Fibroblast of skin of left quadriceps (primary cell): ENCODE measurements around the gene CXCL11.
A peak's percentile ranks its signal among the peaks of the same experiment; 100 is the strongest.
"Not testable (repeated sequence)": the region's sequence is repeated elsewhere in the genome, so short reads cannot be mapped to it uniquely, and the experiment has no call there.

ENCODE experiments used
- DNase-seq, 2 experiments: peaks; one replicate each; pipeline ENCODE4 v3.0.0-alpha.2; 2013; ENCODE audit warnings: low read depth in 2 of 2

The CXCL11 gene

DNA sequence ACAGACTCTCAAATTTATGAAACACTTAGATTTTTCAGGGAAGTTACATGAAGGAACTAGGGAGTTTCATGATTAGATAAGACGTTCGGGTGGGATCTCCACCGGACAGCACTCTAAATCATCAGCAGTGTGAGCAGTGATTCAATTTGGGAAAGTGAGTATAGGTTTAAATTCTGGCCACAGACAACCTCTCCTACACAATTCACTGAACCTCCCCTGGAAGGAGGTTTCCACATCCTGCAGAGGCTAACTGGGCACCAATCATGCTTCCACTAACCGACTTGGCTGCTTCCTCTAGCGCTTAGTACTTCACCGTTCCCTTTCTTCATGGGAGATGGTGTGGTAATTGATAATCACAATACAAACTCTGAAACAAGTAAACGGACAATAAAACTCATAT is 34.2 kb downstream of the CXCL11 start:
- DNase-seq, result no peak

DNA sequence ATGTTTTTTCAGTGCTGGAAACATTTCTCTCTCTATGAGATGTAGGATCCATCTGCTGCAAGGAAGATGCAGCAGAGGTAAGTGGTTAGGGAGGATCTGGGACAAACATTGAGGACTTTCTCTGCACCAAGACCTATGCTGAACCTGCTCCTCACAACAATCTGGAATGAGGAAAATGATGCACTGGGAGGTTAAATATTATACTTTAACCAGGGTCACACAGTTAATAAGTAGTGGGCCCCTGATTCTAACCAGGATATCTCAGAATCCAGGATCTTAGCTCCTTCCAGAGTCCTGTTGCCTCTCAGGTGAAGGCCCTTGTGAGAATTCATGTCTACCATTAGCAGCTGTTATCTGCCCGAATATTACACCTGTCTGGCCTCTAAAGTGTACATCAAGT is 35.6 kb downstream of the CXCL11 start:
- no peak for DNase-seq

DNA sequence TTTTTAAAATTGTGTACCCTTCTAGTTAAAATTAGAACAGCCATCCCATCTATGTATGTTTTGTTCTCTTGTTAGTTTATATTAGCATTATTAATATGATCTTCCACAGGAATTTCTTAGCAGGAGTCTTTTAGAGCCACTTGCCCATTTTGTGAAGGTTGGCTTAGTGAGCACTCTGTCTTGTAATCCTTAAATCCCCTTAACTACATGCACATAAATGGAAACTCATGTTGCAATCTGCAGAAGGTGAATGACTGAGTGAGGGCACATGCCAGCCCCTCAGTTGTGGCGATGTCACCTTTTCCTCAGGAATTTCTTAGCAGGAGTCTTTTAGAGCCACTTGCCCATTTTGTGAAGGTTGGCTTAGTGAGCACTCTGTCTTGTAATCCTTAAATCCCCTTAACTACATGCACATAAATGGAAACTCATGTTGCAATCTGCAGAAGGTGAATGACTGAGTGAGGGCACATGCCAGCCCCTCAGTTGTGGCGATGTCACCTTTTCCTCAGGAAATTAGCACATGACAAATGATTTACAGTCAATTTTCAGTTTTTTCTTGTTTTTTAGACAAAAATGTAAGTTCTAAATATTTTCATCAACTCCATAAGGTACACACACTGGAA is 37.2 kb downstream of the CXCL11 start:
- not testable (repeated sequence) for DNase-seq

DNA sequence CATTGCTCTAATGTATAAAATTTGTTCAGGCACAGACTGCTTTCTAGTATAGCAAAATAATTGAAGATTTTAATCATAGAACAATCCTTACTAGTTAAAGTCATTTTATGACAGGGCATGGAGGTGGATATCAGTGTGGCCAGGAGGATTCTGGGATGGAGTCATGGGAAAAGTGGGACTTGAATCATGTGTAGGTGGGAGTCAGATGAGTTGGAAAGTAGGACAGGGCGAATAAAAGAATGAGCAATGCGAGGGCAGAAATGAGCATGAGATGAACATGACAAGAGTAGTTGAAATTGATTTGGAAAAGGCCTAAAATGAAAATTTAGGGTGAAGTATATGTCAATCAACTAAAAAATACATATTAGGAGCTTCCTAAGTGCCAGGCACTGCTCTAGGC is 37.9 kb downstream of the CXCL11 start:
- DNase-seq, result no peak

DNA sequence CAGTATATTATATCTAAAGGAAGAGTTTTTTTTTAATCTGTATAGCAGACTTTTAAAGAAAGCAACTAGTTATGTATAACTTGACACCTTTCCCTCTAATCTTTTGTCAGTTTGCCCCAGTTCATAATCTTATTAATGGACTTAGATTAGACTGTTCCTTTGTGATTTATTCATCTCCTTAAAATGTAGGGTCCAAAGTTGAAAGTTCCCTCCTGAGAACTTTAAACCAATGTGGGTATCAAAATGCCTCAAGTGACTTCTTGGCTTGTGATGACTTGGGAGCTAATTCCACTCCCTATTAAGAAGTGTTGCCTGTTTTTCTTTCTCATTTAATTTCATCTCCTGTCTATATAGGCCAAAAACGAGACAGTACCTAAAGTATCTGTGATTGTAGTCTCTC is 38.8 kb downstream of the CXCL11 start:
- no peak for DNase-seq

DNA sequence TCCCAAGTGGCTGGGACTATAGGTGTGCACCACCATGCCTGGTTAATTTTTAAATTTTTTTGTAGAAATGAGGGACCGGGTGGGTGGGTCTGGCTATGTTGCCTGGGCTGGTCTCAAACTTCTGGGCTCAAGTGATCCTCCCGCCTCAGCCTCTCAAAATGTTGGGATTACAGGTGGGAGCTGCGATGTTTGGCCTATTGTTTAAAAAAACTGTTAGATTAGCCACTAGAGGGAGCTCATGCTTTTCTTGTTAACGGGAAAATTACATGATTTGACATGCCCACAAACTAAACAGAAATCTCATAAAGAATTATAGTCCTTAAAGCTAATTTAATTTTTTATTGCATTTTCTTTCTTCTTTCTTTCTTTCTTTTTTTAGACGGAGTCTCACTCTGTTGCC is 40.1 kb downstream of the CXCL11 start:
- DNase-seq, result peak; percentile 22 to 30

DNA sequence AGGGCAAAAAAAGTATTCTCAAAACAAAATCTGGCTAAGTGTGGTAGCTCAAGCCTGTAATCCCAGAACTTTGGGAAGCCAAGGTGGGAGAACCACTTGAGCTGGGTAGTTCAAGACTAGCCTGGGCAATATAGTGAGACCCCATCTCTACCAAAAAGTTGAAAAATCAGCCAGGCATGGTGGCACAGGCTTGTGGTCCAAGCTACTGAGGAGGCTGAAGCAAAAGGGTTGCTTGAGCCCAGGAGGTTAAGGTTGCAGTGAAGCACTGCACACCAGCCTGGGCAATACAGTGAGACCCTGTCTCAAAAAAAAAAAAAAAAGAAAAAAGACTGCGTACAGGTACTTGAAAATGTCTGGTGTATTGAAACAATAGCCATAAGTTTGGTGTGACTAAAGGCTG is 43.4 kb downstream of the CXCL11 start:
- DNase-seq, result no peak

DNA sequence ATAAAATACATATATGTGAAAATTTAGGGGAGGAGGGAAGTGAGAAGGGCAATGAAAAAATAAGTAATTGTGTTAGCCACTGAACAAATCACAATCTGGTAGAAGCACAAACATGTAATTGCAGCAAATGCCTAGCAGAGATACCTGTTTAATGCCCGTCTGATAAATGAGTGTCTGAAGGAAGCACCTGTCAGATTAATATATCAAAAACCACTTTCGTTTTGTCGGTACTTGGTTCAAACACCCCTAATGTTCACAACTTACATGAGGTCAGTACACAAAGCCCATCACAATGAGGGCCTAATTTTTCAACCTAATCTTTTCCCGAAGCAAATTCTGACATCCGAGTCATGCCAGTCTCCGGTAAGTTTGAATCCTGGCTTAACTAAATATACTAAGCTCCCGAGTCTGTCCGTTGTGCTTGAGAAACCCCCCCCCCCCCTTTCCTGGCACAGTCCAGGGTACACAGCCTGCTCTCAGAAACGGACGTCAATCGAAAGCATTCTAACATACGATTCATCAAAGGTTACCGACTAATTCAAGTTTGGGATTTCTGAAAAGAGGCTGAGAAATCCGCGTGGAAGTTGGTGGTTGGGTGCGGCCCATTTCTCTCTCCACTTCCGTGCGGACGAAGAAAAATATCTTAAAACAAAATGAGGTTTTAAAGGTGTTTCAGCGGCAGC is 45.9 kb downstream of the CXCL11 start:
- DNase-seq, result no peak

DNA sequence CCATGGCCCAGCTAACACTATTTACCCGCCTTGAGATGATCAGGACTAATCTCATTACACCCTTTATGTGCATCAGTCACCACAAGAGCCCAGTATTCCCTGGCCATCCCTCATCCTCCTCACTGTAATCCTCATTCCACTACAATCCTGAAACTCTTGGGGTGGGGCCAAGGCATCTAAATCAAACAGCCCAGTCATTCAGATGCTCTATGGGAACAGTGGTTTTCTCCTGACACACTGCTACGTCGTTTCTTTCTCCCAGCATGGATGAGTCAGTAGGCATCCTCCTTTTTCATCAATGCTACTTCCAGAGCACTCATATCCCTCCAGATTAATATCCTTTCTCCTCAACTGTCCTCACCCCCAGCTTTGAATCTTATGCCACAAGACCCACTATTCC is 50.8 kb downstream of the CXCL11 start:
- DNase-seq, result peak; percentile 69 to 70
